ENCODE results near the gene TSTD1. TPM values are rescaled to one million over a fixed set of nuclear protein-coding genes. Genes with fewer than 3 reads are reported as not detected.

Gene TSTD1
- total RNA-seq, 1 donor from 2014 or later = 24.2 TPM

DNA sequence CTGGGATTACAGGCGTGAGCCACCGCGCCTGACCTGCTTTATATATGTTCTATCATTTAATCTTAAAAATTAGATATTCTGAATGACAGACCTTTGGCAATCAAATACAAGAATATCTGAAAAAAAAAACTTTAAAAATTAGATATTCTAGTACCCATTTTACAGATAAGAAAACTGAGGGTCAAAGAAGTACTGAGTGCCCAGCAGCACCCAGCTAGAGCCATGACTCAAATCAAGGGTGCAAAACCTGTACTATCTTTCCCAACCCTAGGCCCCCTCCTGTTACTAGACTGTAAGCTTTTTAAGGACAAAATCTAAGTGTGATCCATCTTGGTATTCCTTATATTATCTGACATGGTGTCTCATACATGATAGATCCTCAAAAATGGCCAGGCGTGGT, 22.7 kb upstream of the TSTD1 start:
- H3K4me3 Mint-ChIP-seq (ENCODE audit: unreplicated experiment) = no peak overlapping the region
- H3K4me1 Mint-ChIP-seq (ENCODE audit: low read depth, unreplicated experiment) = peaks cover 2% of the 10 kb centered on the region
- TF ChIP-seq, protein P1, sequence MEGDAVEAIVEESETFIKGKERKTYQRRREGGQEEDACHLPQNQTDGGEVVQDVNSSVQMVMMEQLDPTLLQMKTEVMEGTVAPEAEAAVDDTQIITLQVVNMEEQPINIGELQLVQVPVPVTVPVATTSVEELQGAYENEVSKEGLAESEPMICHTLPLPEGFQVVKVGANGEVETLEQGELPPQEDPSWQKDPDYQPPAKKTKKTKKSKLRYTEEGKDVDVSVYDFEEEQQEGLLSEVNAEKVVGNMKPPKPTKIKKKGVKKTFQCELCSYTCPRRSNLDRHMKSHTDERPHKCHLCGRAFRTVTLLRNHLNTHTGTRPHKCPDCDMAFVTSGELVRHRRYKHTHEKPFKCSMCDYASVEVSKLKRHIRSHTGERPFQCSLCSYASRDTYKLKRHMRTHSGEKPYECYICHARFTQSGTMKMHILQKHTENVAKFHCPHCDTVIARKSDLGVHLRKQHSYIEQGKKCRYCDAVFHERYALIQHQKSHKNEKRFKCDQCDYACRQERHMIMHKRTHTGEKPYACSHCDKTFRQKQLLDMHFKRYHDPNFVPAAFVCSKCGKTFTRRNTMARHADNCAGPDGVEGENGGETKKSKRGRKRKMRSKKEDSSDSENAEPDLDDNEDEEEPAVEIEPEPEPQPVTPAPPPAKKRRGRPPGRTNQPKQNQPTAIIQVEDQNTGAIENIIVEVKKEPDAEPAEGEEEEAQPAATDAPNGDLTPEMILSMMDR (IDR thresholded peaks at IDR 0.05; ENCODE audit: partially characterized antibody, unreplicated experiment) = no peak
- H3K27me3 Mint-ChIP-seq (ENCODE audit: unreplicated experiment) = no peaks in the 10 kb centered on the region
- H3K27ac Mint-ChIP-seq (ENCODE audit: unreplicated experiment) = no peak overlapping the region
- no peak for DNase-seq
- H3K9me3 Mint-ChIP-seq (ENCODE audit: unreplicated experiment) = no peaks in the 10 kb centered on the region
- no peaks in the 10 kb centered on the region for H3K36me3 Mint-ChIP-seq (ENCODE audit: unreplicated experiment)

DNA sequence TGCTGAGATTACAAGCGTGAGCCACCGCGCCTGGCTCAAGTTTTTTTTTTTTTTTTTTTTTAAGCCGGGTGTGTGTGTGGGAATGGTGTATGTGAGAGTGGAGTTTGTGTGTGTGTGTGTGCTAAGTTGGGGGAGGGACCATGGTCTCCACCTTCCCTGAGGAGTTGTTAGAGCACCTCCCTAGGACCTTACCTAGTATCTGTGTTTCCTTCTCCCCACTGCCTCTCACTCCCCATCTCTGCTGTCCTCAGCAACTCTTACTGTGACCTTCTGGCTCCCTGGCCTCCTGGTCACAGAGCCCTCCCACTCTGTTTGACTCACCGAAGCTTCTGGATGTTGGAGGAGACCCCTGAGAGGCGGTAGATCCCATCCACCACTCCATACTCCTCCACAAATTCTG, 20.5 kb upstream of the TSTD1 start:
- TF ChIP-seq, protein P1 (IDR thresholded peaks at IDR 0.05; ENCODE audit: partially characterized antibody, unreplicated experiment) = no peak
- Mint-ChIP-seq H3K4me3 (ENCODE audit: unreplicated experiment) (no peak overlapping the region), H3K27ac (ENCODE audit: unreplicated experiment) (no peak overlapping the region), H3K27me3 (ENCODE audit: unreplicated experiment) (no peaks in the 10 kb centered on the region), H3K4me1 (ENCODE audit: low read depth, unreplicated experiment) (peaks cover 2% of the 10 kb centered on the region), H3K9me3 (ENCODE audit: unreplicated experiment) (no peaks in the 10 kb centered on the region), H3K36me3 (ENCODE audit: unreplicated experiment) (no peaks in the 10 kb centered on the region)
- no peak for DNase-seq

DNA sequence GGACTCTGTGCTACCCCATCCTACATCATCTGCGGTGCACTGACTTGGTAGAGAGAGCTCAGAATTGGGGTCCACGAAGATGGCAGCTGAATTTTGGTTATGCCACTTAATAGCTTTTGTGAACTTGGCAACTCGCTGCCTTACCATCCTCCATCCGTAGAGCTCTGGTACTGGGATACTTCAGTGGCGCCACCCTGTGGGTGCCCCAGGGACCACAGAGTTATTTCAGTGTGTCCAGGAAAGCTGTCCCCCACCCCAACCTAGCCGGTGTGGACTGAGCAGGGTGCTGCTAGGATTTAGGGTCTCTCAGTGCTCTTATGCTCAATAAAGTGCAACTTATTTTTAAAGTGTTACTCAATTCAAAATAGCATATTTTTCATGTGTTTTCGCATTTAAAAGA, 16.0 kb upstream of the TSTD1 start:
- Mint-ChIP-seq H3K4me3 (ENCODE audit: unreplicated experiment) (no peak overlapping the region), H3K27ac (ENCODE audit: unreplicated experiment) (no peak overlapping the region)
- no peak for DNase-seq

DNA sequence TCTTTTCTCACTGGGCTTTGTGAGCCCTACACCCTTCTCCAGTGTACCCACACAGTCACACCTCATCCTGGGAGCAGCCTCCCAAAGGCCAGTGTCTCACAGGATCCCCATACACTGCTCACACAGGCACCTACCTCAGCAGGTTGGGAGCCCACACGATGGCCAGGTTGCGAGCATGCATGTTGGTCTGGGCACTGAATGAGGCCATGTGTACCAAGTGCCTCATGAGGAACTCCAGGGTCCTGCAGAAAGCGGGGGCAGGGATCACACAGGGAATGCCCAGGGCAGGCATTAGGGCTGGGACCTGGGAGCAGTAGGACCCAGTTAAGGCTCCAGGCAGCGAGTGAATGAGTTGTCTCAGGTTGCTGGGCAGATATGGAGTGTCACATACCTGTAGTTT, 15.5 kb upstream of the TSTD1 start:
- TF ChIP-seq, protein P1 (IDR thresholded peaks at IDR 0.05; ENCODE audit: partially characterized antibody, unreplicated experiment) = no peak
- H3K4me3 Mint-ChIP-seq (ENCODE audit: unreplicated experiment) = no peak overlapping the region
- H3K4me1 Mint-ChIP-seq (ENCODE audit: low read depth, unreplicated experiment) = no peaks in the 10 kb centered on the region
- H3K36me3 Mint-ChIP-seq (ENCODE audit: unreplicated experiment) = no peaks in the 10 kb centered on the region
- no peak for DNase-seq
- no peak overlapping the region for H3K27ac Mint-ChIP-seq (ENCODE audit: unreplicated experiment)
- H3K27me3 Mint-ChIP-seq (ENCODE audit: unreplicated experiment) = peaks cover 6% of the 10 kb centered on the region
- H3K9me3 Mint-ChIP-seq (ENCODE audit: unreplicated experiment) = no peaks in the 10 kb centered on the region

More for the DNA sequence above, 16.0 kb upstream of the TSTD1 start:
- TF ChIP-seq, protein P1 (IDR thresholded peaks at IDR 0.05; ENCODE audit: partially characterized antibody, unreplicated experiment) = no peak
- Mint-ChIP-seq H3K9me3 (ENCODE audit: unreplicated experiment) (no peaks in the 10 kb centered on the region), H3K27me3 (ENCODE audit: unreplicated experiment) (peaks cover 6% of the 10 kb centered on the region), H3K4me1 (ENCODE audit: low read depth, unreplicated experiment) (no peaks in the 10 kb centered on the region), H3K36me3 (ENCODE audit: unreplicated experiment) (no peaks in the 10 kb centered on the region)

DNA sequence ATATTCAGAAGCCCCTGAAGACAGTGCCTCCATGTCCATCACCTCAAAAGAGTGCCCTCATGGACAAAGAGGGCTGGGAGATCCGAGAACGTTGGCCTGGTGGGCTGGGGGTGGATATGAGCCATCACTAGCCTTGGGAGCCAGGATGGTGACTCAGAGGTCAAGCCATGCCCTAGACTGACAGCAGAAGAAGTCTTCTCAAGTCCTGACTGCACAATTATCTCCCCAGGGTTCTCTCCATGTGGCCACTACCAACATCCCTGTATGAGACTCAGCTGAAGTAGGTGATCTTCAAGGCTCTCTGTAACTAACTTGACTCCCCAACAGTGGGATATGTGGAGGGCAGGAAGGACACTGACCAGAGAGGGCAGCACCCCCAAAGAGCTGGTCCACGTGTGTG, 14.1 kb upstream of the TSTD1 start:
- Mint-ChIP-seq H3K36me3 (ENCODE audit: unreplicated experiment) (peaks cover 7% of the 10 kb centered on the region), H3K27me3 (ENCODE audit: unreplicated experiment) (peaks cover 6% of the 10 kb centered on the region), H3K4me3 (ENCODE audit: unreplicated experiment) (no peak overlapping the region), H3K27ac (ENCODE audit: unreplicated experiment) (no peak overlapping the region), H3K9me3 (ENCODE audit: unreplicated experiment) (no peaks in the 10 kb centered on the region), H3K4me1 (ENCODE audit: low read depth, unreplicated experiment) (no peaks in the 10 kb centered on the region)
- TF ChIP-seq, protein P1 (IDR thresholded peaks at IDR 0.05; ENCODE audit: partially characterized antibody, unreplicated experiment) = no peak
- no peak for DNase-seq

Data from glutamatergic neuron (in vitro differentiated cells).